Measurements from ENCODE around the gene SUPT4H1. TPM values are rescaled to one million over a fixed set of nuclear protein-coding genes. Genes with fewer than 3 reads are reported as not detected.

Gene SUPT4H1
- total RNA-seq, 1 experiment from 2014 or later, result 53.8 TPM

- no peak overlapping the region for H3K27ac ChIP-seq (ENCODE audit: low read length)
- ATAC-seq, result no peak
- peaks cover 13% of the 10 kb centered on the region for H3K36me3 ChIP-seq (ENCODE audit: control insufficient read depth, insufficient read depth, low read length)
- H3K4me3 ChIP-seq (ENCODE audit: low read depth in 2 of 2, low read length in 2 of 2), result no peak overlapping the region
- CTCF ChIA-PET, result no interaction called here
- no peaks in the 10 kb centered on the region for H3K9me3 ChIP-seq (ENCODE audit: control insufficient read depth, insufficient read depth, low read depth, low read length)
- POLR2A ChIA-PET, result no interaction called here
- intact Hi-C loops (cut with micrococcal nuclease; ENCODE audit: unreplicated experiment), result loop anchor here (5.0 kb wide), 1 partner anchor 812 kb away; the partner anchor contains the start of genes PRR11 and SKA2
- no peak for DNase-seq (ENCODE audit: low read depth, low spot score)
- no peak for TF ChIP-seq CTCF (IDR thresholded peaks at IDR 0.05)
- TF ChIP-seq POLR2AphosphoS5 (IDR thresholded peaks at IDR 0.05; ENCODE audit: low read depth, low read length), result no peak
- TF ChIP-seq SIN3A (IDR thresholded peaks at IDR 0.05; ENCODE audit: borderline replicate concordance, insufficient read depth, low read depth, low read length), result no peak
- no peak for TF ChIP-seq REST (IDR thresholded peaks at IDR 0.05; ENCODE audit: insufficient read depth in 1 of 2, low read depth in 2 of 2, low read length in 1 of 2)
- no peak for TF ChIP-seq TCF7L2 (IDR thresholded peaks at IDR 0.05; ENCODE audit: low read depth, low read length)
- no TSS peak for BruUV-seq (replicated peaks)
- H3K27me3 ChIP-seq (ENCODE audit: control insufficient read depth, insufficient read depth, low read length), result no peaks in the 10 kb centered on the region
- in situ Hi-C loops (cut with HindIII; ENCODE audit: low pct_unique_long_range_greater_than_20kb, low sequenced_read_pairs), result no loop called here
- H3K4me1 ChIP-seq (ENCODE audit: control insufficient read depth, insufficient read depth, low read length), result no peaks in the 10 kb centered on the region
These were observed 6.5 kb downstream of the SUPT4H1 start for GRCh38 chr17:58345500-58345899.

GRCh38 chr17:58344791-58345157, 7.2 kb downstream of the SUPT4H1 start:
- H3K4me3 ChIP-seq (ENCODE audit: low read depth in 2 of 2, low read length in 2 of 2), result no peak overlapping the region
- no peaks in the 10 kb centered on the region for H3K4me1 ChIP-seq (ENCODE audit: control insufficient read depth, insufficient read depth, low read length)
- H3K9me3 ChIP-seq (ENCODE audit: control insufficient read depth, insufficient read depth, low read depth, low read length), result no peaks in the 10 kb centered on the region
- no peak overlapping the region for H3K27ac ChIP-seq (ENCODE audit: low read length)
- H3K36me3 ChIP-seq (ENCODE audit: control insufficient read depth, insufficient read depth, low read length), result peaks cover 13% of the 10 kb centered on the region
- intact Hi-C loops (cut with micrococcal nuclease; ENCODE audit: unreplicated experiment) (loop anchor here (5.0 kb wide), 1 partner anchor 813 kb away; the partner anchor contains the start of genes PRR11 and SKA2), in situ Hi-C loops (cut with HindIII; ENCODE audit: low pct_unique_long_range_greater_than_20kb, low sequenced_read_pairs) (no loop called here)
- BruUV-seq (replicated peaks), result no TSS peak
- H3K27me3 ChIP-seq (ENCODE audit: control insufficient read depth, insufficient read depth, low read length), result no peaks in the 10 kb centered on the region
- CTCF ChIA-PET, result no interaction called here
- POLR2A ChIA-PET, result no interaction called here
- TF ChIP-seq POLR2AphosphoS5 (IDR thresholded peaks at IDR 0.05; ENCODE audit: low read depth, low read length) (no peak), CTCF (IDR thresholded peaks at IDR 0.05) (no peak), REST (IDR thresholded peaks at IDR 0.05; ENCODE audit: insufficient read depth in 1 of 2, low read depth in 2 of 2, low read length in 1 of 2) (no peak), TCF7L2 (IDR thresholded peaks at IDR 0.05; ENCODE audit: low read depth, low read length) (no peak), SIN3A (IDR thresholded peaks at IDR 0.05; ENCODE audit: borderline replicate concordance, insufficient read depth, low read depth, low read length) (no peak)
- ATAC-seq (no peak), DNase-seq (ENCODE audit: low read depth, low spot score) (no peak)

Data from Panc1 (cell line).